Dendritic cell treated with granulocyte-macrophage colony-stimulating factor and Interleukin-4, amounts not matched to agents 40 ng/mL and 50 ng/mL, for 4 days (primary cell): ENCODE measurements around the gene CCDC17.
A peak's percentile ranks its signal among the peaks of the same experiment; 100 is the strongest.

Experiments used
- H3K27ac Mint-ChIP-seq: one replicate; pipeline ENCODE4 v1.8.0; 2022; ENCODE audit warnings: mild to moderate bottlenecking, mixed read lengths
- H3K27me3 Mint-ChIP-seq: one replicate; pipeline ENCODE4 v1.8.0; 2022; ENCODE audit warnings: mild to moderate bottlenecking, mixed read lengths
- H3K36me3 Mint-ChIP-seq: one replicate; pipeline ENCODE4 v1.8.0; 2022; ENCODE audit warnings: low read depth, mixed read lengths
- H3K4me1 Mint-ChIP-seq: one replicate; pipeline ENCODE4 v1.8.0; 2022; ENCODE audit warnings: low read depth, mixed read lengths
- H3K4me3 Mint-ChIP-seq: one replicate; pipeline ENCODE4 v1.8.0; 2022; ENCODE audit warnings: mild to moderate bottlenecking, moderate library complexity, mixed read lengths
- H3K9me3 Mint-ChIP-seq: one replicate; pipeline ENCODE4 v1.8.0; 2022; ENCODE audit warnings: mixed read lengths
- intact Hi-C: fragments of 100-400 bp; cut with micrococcal nuclease; formaldehyde crosslinking; loops from one replicate; pipeline ENCODE4 v1.15.0; 2022

Gene CCDC17

GRCh38 chr1:45583666-45584350, 40.0 kb downstream of the CCDC17 start, which contains the start of gene NASP:
Gene NASP, plus strand, starts transcription at chr1:45584041. Its CDS starts 106 bp downstream, at chr1:45584147.
- peak within 1 kb of the TSS; percentile 99 for H3K27ac Mint-ChIP-seq
- H3K9me3 Mint-ChIP-seq, result no peaks in the 10 kb centered on the region
- H3K4me3 Mint-ChIP-seq, result peak within 1 kb of the TSS; percentile 98
- H3K27me3 Mint-ChIP-seq, result no peaks in the 10 kb centered on the region
- peaks cover 32% of the 10 kb centered on the region for H3K4me1 Mint-ChIP-seq
- H3K36me3 Mint-ChIP-seq, result peaks cover 14% of the 10 kb centered on the region
- intact Hi-C loops, result loop anchor here (2.0 kb wide), 1 partner anchor 105 kb away; the partner anchor contains the start of gene TMEM69

- Mint-ChIP-seq H3K4me1 (peaks cover 32% of the 10 kb centered on the region), H3K27me3 (no peaks in the 10 kb centered on the region), H3K9me3 (no peaks in the 10 kb centered on the region), H3K27ac (peak overlapping the region; percentile 99), H3K36me3 (peaks cover 14% of the 10 kb centered on the region), H3K4me3 (peak overlapping the region; percentile 98)
- intact Hi-C loops, result no loop called here
These were observed 40.6 kb downstream of the CCDC17 start for GRCh38 chr1:45583264-45583665.

- H3K27me3 Mint-ChIP-seq, result no peaks in the 10 kb centered on the region
- intact Hi-C loops, result loop anchor here (5.0 kb wide), 1 partner anchor 212 kb away; no protein-coding TSS in a partner anchor
- H3K9me3 Mint-ChIP-seq, result no peaks in the 10 kb centered on the region
- H3K4me3 Mint-ChIP-seq, result no peak overlapping the region
- H3K27ac Mint-ChIP-seq, result no peak overlapping the region
- H3K36me3 Mint-ChIP-seq, result peaks cover 46% of the 10 kb centered on the region
- peaks cover 15% of the 10 kb centered on the region for H3K4me1 Mint-ChIP-seq
These were observed 49.7 kb downstream of the CCDC17 start for GRCh38 chr1:45574105-45574626.

- intact Hi-C loops, result loop anchor here (5.0 kb wide), 1 partner anchor 211 kb away; no protein-coding TSS in a partner anchor
- Mint-ChIP-seq H3K27me3 (no peaks in the 10 kb centered on the region), H3K36me3 (peaks cover 54% of the 10 kb centered on the region), H3K27ac (no peak overlapping the region), H3K4me3 (no peak overlapping the region), H3K4me1 (peaks cover 22% of the 10 kb centered on the region), H3K9me3 (no peaks in the 10 kb centered on the region)
These were observed 50.5 kb downstream of the CCDC17 start for GRCh38 chr1:45573231-45573804.

- no peak overlapping the region for H3K4me3 Mint-ChIP-seq
- H3K36me3 Mint-ChIP-seq, result peaks cover 81% of the 10 kb centered on the region
- H3K9me3 Mint-ChIP-seq, result no peaks in the 10 kb centered on the region
- no peaks in the 10 kb centered on the region for H3K27me3 Mint-ChIP-seq
- peaks cover 39% of the 10 kb centered on the region for H3K4me1 Mint-ChIP-seq
- intact Hi-C loops, result loop anchor here (1.0 to 5.0 kb wide), 2 partner anchors 58 to 208 kb away; no protein-coding TSS in a partner anchor
- no peak overlapping the region for H3K27ac Mint-ChIP-seq
These were observed 53.2 kb downstream of the CCDC17 start for GRCh38 chr1:45570631-45571030.
